Left forelimb (tissue), 1 donor: ENCODE measurements around the gene GALNT9.
A peak's percentile ranks its signal among the peaks of the same experiment; 100 is the strongest.
"Not testable (repeated sequence)": the region's sequence is repeated elsewhere in the genome, so short reads cannot be mapped to it uniquely, and the experiment has no call there.

Experiments
- DNase-seq: peaks from one replicate; pipeline ENCODE4 v3.0.0-alpha.2; 2018; ENCODE audit warnings: low spot score

GALNT9 gene

GRCh38 chr12:132196038-132196872 is 133.1 kb downstream of the GALNT9 start:
- no peak for DNase-seq

GRCh38 chr12:132195242-132195641 is 134.1 kb downstream of the GALNT9 start:
- DNase-seq = not testable (repeated sequence)

DNA sequence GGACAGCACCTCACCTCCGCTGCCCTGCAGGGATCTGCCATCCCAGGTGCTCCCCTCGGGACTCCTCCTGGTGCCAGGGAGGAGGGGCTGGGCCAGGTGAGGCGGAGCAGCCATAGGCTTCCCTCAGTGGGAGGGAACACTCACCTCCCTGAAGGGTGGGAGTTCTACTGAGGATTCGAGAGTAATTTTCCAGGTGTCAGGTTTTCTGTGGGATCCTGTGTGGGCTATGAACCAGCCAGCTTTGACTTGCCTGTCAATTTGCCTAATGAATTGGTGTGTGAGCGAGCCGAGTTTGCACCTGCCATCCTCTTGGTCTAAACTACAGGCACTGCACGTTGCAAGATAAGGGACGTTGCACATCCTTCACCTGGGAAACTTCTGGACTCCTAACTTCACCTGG is 134.8 kb downstream of the GALNT9 start:
- DNase-seq = no peak

GRCh38 chr12:132194056-132194455 is 135.3 kb downstream of the GALNT9 start:
- no peak for DNase-seq

- DNase-seq = no peak
These were observed 137.5 kb downstream of the GALNT9 start for GRCh38 chr12:132191715-132192553.

GRCh38 chr12:132190834-132191500 is 138.4 kb downstream of the GALNT9 start:
- no peak for DNase-seq

DNA sequence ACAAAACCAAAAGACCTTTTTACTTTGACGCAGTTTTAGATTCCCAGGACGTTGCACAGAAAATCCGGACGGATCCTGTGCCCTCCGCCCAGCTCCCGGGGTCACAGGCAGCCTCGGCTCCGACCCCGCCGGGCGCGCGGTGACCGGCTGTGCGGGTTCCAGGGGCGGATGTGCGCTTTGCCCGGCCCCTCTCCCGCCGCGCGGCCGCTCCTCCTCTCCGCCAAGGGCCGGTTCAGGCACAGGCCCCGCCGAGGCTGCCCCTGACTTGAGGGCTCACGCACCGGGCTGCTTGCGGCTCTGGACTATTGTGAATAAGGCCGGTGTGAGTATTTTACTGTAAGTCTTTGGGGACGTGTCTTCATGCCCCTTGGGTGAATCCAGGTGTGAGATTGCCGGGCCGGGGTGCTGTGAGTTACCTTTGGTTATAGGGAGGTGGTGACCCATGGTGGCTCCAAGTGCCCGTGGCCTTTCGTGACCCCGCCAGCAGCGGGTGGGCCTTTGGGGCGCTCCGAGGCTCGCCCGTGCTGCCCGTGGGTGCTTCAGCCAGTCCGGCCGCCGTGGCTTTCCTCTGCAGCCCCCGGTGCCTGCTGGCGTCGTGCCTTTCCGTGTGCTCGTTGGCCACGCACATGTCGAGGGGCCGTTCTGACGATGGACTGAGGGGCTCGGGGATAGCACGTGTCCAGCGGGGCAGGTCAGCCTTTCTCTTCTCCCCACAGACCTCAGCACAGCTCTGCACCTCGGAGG is 139.2 kb downstream of the GALNT9 start:
- DNase-seq = no peak

- DNase-seq = peak; percentile 81
These were observed 139.9 kb downstream of the GALNT9 start for GRCh38 chr12:132189378-132190011.

DNA sequence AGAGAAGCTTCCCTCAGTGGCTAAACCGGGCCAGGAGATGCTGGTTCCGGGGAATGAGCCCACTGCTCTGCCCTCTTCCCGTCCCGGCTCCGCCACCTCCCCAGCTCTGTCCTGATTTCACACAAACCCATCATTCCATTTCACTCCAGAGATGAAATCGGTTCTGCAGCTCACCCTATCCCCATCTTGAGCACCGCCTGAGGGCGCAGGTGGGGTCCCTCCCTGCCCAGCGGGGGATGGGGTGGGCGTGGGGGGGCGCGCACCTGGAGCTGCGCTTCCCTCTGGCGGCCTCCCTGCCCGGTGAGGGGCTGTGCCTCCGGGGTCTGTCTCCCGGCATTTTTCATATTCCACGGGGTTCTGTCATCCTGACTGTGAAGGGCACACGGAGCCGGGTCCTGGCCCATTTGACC is 140.5 kb downstream of the GALNT9 start:
- DNase-seq = no peak

- no peak for DNase-seq
These were observed 140.9 kb downstream of the GALNT9 start for GRCh38 chr12:132188451-132188901.

- DNase-seq = no peak
These were observed 141.5 kb downstream of the GALNT9 start for GRCh38 chr12:132187646-132188450.

DNA sequence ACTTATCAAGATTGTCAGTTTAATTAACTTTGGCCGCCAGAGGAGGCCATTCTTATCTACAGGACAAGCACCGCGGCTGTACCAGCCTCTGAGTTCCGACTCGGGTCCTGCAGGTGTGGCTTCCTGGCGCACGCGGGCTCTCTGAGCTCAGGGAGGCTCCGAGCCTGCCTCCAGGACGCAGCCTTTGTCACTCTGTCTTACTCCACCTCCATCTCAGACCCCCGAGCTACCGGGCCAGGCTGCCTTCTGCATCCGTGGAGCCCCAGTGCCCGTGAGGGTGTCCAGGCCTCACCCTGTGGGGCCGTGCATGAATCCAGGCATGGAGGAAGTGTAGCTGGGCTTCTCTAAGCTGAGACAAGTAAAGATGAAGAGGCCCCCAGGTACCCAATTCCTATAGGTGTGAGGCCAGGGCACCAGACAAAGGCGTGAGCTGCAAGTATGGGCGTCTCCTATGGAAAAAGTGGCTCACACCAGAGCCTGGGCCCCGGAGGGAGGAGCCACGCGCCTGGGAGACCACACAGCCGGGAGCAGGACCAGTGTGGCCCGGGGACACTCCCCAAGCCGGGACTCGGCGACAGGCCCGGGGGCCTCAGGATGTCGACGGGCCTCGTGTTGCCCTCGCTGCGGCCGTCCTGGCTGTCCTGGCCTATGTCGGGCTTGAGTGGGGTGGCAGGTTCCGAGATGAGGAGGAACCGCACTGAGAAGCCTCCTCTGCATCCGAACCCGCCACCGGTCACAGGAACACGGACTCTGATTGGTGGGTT is 142.3 kb downstream of the GALNT9 start:
- DNase-seq = no peak

DNA sequence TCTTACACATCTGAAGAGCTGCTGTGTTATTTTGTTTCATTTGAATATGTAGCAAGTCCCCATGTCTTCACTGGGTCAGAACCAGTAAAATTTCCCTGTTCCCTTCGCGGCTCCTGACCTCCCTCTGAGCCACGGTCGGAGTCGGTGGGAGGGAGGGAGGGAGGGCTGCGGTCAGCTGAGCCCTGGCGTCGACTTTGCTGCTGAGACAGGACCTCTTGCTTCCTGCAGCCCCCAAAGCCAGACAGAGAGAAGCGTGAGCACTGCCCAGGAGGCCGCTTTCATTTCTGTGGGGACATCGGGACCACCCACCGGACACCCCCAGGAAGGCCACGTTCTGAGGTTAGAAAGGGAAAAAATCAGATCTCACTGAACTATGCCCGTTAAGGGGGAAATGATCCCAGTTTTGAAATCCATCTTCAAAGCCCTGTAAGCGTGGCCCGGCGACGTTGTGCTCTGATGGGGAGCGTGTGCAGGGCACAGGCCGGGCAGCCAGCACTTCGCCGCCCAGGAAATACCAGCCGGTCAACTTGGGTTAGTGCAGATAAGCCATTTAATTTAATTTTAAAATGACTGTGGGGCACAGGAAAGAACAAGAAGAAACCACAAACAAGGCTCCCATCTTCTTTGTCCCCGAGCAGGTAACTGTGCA is 143.1 kb downstream of the GALNT9 start:
- no peak for DNase-seq

DNA sequence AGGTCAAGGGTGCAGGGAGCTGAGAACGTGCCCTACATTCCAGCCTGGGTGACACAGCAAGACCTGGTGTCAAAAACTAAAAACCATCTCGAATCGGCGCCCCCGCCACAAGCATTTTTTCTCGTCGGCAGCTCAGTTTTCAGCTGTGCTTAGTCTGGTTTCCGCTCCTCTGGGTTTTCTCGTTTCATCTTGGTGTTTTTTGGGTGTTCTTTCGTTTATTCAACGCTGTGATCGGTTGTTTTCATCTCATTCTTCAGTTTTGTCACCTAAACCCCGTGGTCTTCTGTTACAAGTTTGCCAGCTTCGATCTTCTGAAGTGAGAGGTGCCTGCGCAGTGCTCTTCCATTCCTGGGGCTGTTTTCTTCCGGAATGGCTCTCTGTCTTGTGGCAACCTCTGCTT is 143.7 kb downstream of the GALNT9 start:
- DNase-seq = no peak

DNA sequence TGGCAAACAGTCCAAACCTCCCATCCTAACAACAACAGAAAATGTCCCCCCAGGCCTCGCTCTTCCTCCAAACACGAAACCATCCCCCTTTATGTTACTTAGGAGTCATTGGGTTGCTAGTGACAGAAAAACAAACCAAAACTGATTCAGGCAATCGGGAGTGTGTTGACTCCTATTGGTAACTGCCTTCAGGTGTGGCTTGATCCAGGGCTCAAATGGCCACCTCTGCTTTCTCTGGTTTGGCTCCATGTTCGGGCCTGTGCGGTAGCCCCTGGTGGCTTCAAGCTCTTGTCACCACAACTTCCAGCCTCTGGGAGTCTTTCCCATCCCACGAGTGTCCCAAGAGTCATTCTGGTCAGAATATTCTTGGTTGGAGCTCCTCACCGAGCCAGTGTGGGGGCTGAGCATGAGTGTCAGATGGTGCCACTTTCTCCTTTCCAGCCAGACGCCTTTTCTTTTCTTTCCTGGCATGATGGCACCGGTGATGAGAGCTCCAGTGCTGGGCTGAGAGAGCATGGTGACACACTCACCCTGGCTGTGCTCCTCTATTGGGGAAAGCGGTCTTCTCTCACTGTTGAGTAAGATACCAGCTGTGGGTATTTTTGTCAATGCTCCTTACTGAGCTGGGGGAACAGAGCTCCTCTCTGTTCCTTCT is 146.6 kb downstream of the GALNT9 start:
- no peak for DNase-seq

GRCh38 chr12:132182206-132182710 is 147.1 kb downstream of the GALNT9 start:
- no peak for DNase-seq

GRCh38 chr12:132181570-132182200 is 147.7 kb downstream of the GALNT9 start:
- no peak for DNase-seq
